GM18502 (cell line): ENCODE data around the gene RSRC1.
A peak's percentile ranks its signal among the peaks of the same experiment; 100 is the strongest.
"Not testable (repeated sequence)": the region's sequence is repeated elsewhere in the genome, so short reads cannot be mapped to it uniquely, and the experiment has no call there.

ENCODE experiments used
- ATAC-seq: cut with Tn5 transposase; IDR thresholded peaks from one replicate; pipeline ENCODE4 v1.9.1; 2021; ENCODE audit warnings: mild to moderate bottlenecking; ENCODE audit not compliant: unreplicated experiment, poor library complexity

RSRC1 gene

GRCh38 chr3:158308236-158308928, 198.5 kb downstream of the RSRC1 start:
- ATAC-seq: no peak

- ATAC-seq: peak; percentile 24
Measured at GRCh38 chr3:158312560-158313141, 202.8 kb downstream of the RSRC1 start.

- ATAC-seq: peak; percentile 71
Measured at GRCh38 chr3:158313338-158313927, 203.5 kb downstream of the RSRC1 start.

- ATAC-seq: peak; percentile 50
Measured at GRCh38 chr3:158314426-158315357, 204.8 kb downstream of the RSRC1 start.

GRCh38 chr3:158329696-158330441, 220.0 kb downstream of the RSRC1 start:
- not testable (repeated sequence) for ATAC-seq

GRCh38 chr3:158330870-158331269, 221.0 kb downstream of the RSRC1 start:
- ATAC-seq: no peak

- ATAC-seq: no peak
Measured at GRCh38 chr3:158333736-158334135, 223.8 kb downstream of the RSRC1 start.

GRCh38 chr3:158337110-158337509, 227.2 kb downstream of the RSRC1 start:
- ATAC-seq: no peak

- ATAC-seq: no peak
Measured at GRCh38 chr3:158339638-158340037, 229.7 kb downstream of the RSRC1 start.

- ATAC-seq: not testable (repeated sequence)
Measured at GRCh38 chr3:158340951-158341350, 231.1 kb downstream of the RSRC1 start.

- no peak for ATAC-seq
Measured at GRCh38 chr3:158347966-158348365, 238.1 kb downstream of the RSRC1 start.

GRCh38 chr3:158350971-158351370, 241.1 kb downstream of the RSRC1 start:
- no peak for ATAC-seq

- peak; percentile 59 for ATAC-seq
Measured at GRCh38 chr3:158352551-158352950, 242.7 kb downstream of the RSRC1 start.

GRCh38 chr3:158354713-158355112, 244.8 kb downstream of the RSRC1 start:
- ATAC-seq: no peak

- peak; percentile 92 for ATAC-seq
Measured at GRCh38 chr3:158355623-158356588, 246.0 kb downstream of the RSRC1 start.

GRCh38 chr3:158359339-158359738, 249.4 kb downstream of the RSRC1 start:
- ATAC-seq: no peak

- no peak for ATAC-seq
Measured at GRCh38 chr3:158360756-158361448, 251.0 kb downstream of the RSRC1 start.

- ATAC-seq: no peak
Measured at GRCh38 chr3:158368271-158368670, 258.4 kb downstream of the RSRC1 start.
